Left colon (tissue), 2 donors: ENCODE results near the gene PSMC3. TPM values are rescaled to one million over a fixed set of nuclear protein-coding genes. Genes with fewer than 3 reads are reported as not detected.

Source experiments
- ATAC-seq: fragments of 200-7000 bp; cut with Tn5 transposase; one replicate; pipeline ENCODE4 v1.9.1; 2020; ENCODE audit warnings: mild to moderate bottlenecking, moderate library complexity
- DNase-seq, 2 donors: peaks; one replicate each; pipeline ENCODE4 v3.0.0-alpha.2; 2020
- intact Hi-C, 2 donors: fragments of 100-400 bp; cut with DNase I in 1 of 2; cut with micrococcal nuclease in 1 of 2; formaldehyde crosslinking; loops; one replicate each; pipeline versions ENCODE4 v1.11.2 to v1.14.0; 2022; cut with DNase I, micrococcal nuclease
- total RNA-seq, 2 donors: library from RNA; stranded (reverse); fragmentation: NEBNext Ultra II Directional; extraction: Animal tissue kit (Norgen Biotek cat#: 25700); gene quantifications; one replicate each; pipeline ENCODE4 v1.2.1, GENCODE V29; 2021
- donor health status: DM: no; HTN: no; CAD: no.
- donor health status: DM: yes; HTN: yes; CAD: no.

PSMC3 gene
- total RNA-seq, 2 donors from 2014 or later, result 74.8 to 82.5 TPM

DNA sequence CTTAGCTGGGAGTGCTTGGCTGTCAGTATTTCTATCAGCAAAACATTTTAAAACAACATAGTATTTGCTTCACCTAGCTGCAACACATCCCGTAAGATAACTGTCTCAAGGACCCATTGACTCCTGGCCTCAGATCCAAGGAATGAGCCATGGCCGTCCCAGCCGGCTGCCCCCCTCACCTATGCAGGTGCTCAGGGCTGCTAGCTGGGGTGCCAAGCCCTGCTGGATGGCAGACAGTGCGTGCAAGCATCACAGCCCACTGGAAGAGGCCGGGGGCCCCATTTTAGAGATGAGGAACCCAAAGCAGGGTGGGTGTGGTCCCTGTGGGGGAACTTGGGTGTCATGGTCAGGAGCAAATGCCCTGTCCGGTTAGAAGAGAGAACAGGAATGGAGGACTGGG, 8.5 kb downstream of the PSMC3 start:
- DNase-seq (no peak), ATAC-seq (no peak)
- intact Hi-C loops, result no loop called here

- DNase-seq (peak; percentile 67 to 68), ATAC-seq (peak; percentile 59)
- intact Hi-C loops, result no loop called here
These were observed 10.2 kb downstream of the PSMC3 start for GRCh38 chr11:47415949-47416472.

GRCh38 chr11:47415091-47415854, 11.0 kb downstream of the PSMC3 start:
- ATAC-seq, result no peak
- intact Hi-C loops, result no loop called here
- DNase-seq, result no peak

DNA sequence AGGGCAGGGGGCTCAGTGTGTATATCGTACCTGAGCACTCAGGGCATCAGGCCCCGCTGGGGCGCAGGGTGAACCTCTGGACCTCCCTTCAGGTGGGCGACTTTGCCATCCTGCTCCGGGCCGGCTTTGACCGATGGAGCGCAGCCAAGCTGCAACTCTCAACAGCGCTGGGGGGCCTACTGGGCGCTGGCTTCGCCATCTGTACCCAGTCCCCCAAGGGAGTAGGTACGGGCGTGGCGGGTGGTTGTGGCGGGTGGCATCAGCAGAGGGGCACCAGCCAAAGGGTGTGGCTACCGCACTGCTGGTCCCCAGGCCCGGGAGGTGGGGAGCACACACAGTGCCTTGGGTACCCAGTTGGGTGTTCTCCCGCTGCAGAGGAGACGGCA, 11.6 kb downstream of the PSMC3 start:
- intact Hi-C loops, result no loop called here
- ATAC-seq, result no peak
- no peak for DNase-seq

DNA sequence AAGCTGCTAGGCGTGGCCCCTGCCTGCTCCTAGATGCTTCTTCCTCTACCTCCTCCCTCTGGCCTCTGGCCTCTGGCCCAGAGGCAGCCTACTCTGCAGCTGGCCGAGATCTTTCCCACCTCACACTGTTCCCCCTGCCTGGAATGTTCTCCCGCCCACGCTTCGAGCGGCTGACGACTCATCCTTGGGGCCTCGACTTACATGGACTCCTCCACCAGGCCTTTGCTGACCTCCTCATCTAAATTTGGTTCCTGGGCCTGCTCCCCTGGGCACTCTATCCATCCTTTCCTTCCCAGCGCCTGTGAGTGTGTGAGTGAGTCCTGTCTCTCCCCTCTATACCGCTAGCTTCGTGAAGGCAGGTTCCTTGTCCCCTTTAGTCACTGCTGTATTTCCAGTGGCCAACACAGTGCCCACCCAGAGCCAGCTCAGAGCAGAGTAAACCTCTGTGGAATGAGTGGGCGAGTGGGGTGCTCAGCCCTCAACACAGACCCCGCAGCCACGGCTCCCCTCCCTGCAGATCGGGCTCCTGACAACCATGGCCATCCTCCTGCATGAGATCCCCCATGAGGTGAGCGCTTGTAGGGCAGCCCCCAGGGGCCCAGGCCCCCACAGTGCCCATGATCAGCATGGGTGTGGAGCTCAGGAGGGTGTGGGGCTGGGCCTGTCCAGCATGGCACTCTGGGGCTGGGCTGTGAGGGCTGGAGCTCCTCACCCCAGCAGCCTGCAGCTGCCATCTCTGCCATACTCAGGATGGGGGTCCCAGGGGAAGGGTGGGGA, 12.1 kb downstream of the PSMC3 start:
- intact Hi-C loops, result no loop called here
- DNase-seq, result no peak
- ATAC-seq, result no peak

DNA sequence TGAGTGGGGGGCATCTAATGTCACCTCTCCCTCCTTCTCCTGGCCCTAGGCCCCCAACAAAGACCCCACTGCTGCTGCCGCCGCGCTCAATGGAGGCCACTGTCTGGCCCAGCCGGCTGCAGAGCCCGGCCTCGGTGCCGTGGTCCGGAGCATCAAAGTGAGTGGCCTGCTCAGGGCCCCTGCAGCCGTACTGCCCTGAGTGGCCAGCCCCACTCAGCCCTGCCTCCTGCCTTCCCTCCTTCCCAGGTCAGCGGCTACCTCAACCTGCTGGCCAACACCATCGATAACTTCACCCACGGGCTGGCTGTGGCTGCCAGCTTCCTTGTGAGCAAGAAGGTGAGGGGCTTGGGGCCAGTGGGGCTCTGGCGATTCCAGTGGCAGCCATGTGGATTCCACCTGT, 12.9 kb downstream of the PSMC3 start:
- ATAC-seq (no peak), DNase-seq (no peak)
- intact Hi-C loops, result no loop called here

DNA sequence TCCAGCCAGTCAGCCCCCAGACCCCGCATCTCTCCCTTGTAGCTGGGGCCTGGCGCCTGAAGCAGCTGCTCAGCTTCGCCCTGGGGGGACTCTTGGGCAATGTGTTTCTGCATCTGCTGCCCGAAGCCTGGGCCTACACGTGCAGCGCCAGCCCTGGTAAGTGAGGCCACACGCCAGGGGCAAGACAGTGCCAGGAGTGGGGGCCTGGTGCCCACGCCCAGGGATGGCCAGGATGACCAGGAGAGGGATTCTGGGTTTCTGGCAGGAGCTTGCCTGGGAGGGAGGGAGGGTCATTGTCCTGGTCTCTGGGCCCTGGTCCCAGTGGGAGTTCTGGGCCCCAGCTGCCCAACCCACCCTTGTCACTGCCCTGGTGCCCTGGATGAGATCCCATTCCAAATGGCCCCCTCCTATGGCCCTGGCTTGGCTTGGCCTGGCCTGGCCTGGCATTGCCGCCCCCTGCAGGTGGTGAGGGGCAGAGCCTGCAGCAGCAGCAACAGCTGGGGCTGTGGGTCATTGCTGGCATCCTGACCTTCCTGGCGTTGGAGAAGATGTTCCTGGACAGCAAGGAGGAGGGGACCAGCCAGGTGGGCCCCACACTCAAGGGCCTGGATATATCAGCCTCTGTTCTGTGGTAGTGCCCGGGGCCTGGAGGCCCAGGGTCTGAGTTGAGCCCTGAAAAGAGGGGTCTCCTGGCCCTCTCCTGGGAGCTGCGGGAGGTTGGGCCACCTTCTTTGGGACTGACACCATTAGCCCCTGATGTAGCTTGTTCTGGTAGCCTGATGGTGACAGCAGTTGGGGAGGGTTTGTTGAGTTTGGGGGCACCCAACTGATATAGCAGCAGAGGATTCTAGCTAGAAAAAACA, 14.1 kb downstream of the PSMC3 start:
- intact Hi-C loops, result no loop called here
- no peak for ATAC-seq
- peak in 1 of 2 donors; percentile 56 for DNase-seq

- no peak for DNase-seq
- intact Hi-C loops, result no loop called here
- ATAC-seq, result no peak
These were observed 15.6 kb downstream of the PSMC3 start for GRCh38 chr11:47410370-47411264.

DNA sequence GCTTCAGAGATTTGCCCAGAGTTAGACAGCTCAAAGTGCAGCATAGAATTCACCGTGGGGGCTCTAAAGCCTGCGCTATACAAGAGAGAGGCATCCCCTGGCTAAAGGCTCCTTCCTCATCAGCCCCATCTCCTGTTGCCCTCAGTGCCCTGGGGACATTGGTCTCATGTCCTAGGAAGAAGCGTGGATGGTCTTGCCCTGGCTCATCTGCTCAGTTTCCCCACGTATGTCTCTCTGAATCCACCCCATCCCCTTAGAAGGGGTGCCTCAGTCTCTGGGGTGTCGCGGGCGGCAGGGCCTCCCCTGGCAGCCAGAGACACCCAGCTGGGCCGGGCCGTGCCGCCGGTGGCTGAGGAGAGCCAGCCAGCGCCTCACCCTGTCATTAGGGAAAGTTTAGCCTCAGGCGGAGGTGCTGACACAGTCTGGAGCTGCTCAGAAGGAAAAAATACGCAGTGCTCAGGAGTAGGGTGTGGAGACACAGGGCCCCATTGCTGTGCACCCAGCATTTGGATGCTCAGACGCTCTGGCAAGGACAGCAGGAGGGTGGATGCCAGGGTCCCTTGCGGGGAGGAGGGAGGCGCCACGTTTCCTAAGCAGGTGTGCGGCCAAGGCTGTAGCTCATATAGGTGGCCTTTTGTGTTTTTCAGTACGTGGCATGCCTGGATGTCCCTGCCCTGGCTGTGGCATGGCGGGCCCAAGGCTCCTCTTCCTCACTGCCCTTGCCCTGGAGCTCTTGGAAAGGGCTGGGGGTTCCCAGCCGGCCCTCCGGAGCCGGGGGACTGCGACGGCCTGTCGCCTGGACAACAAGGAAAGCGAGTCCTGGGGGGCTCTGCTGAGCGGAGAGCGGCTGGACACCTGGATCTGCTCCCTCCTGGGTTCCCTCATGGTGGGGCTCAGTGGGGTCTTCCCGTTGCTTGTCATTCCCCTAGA, 16.5 kb downstream of the PSMC3 start:
- DNase-seq (no peak), ATAC-seq (no peak)
- intact Hi-C loops, result no loop called here

DNA sequence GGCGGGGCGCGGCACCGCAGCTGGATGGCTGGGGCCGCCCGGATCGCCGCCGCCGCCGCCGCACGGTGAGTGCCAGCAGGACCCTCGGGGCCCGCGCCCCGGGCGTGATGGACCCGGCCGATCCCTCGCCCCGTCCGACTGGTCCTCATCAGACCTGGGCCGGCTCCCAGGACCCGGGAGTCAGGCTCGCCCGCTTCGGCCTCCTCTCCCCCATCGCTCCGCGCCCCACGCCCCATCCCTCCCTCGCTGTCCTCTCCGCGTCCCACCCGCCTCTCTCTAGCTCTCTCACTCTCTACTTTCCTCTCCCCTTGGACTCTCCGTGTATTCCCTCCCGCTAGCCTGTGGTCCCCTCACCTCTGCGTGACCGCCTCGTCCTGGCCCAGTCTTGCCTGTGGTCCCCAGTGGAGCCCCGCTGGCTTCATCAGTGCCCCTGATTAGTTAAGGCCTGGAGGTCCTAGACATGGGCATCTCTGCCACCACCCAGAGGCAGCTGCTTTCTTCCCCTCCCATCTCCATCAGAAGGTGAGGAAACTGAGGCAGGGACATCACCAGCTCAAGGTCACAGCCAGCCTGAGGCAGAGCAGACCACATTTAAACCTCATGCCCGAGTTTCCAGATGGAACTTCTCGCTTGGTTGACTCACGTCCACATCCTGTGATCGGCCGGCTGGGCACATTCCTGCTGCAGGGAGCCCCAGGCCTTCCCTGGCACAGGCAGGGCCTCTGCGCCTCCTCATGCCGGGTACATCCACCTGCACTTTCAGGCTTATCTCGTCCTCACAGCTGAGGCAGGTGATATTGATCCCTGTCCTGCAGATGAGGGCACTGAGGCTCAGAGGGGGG, 17.4 kb downstream of the PSMC3 start:
- DNase-seq (peak; percentile 49 to 53), ATAC-seq (peak; percentile 1)
- intact Hi-C loops, result no loop called here

GRCh38 chr11:47407746-47408590, 18.3 kb downstream of the PSMC3 start, which contains the start of gene SLC39A13:
SLC39A13 (plus strand) TSS chr11:47408590; CDS start chr11:47410095, 1,505 bp downstream.
- intact Hi-C loops, result no loop called here

DNA sequence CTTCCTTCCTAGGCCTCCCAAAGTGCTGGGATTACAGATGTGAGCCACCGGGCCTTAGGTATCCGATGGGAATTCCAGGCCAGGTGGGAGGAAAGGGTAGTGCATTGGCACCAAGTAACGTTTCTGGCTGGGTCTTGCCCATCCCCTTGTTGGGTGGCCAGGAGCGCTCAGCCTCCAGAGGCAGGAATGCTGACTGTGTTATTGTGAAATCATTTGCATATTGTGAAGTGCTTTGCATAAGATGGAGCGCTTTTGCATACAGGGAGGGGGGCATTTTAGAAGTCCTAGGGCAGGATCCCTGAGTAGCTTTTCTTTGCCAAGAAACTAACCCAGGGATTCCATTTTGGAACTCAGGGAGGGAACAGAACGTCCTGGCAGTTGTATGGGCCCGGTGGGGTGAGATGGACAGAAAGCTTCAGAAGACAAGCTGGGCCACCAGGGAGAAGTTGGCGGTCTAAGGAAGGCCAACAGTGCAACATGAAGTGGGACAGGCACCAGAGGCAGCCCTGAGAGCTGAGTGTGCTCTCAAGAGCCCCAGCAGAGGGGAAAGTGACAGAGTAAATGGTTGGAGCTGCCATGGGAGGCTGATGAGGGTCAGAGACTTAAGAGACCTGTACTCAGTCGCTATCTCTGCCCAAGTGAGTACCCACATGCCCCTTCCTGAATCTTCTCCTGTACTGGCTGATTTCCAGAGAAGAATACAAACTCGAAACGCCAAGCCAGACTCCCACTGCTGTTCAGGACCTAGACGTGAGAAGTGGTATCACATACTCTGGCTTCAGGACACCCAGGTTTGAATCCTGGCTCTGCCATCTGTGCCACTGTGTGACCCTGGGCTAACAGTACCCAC, 19.1 kb downstream of the PSMC3 start:
- intact Hi-C loops, result no loop called here
- DNase-seq (no peak), ATAC-seq (no peak)

More at GRCh38 chr11:47407746-47408590, 18.3 kb downstream of the PSMC3 start, which contains the start of gene SLC39A13:
- DNase-seq (peak; percentile 93 to 94), ATAC-seq (peak; percentile 88)

- intact Hi-C loops, result no loop called here
- ATAC-seq, result no peak
- no peak for DNase-seq
These were observed 22.7 kb downstream of the PSMC3 start for GRCh38 chr11:47403571-47403970.

DNA sequence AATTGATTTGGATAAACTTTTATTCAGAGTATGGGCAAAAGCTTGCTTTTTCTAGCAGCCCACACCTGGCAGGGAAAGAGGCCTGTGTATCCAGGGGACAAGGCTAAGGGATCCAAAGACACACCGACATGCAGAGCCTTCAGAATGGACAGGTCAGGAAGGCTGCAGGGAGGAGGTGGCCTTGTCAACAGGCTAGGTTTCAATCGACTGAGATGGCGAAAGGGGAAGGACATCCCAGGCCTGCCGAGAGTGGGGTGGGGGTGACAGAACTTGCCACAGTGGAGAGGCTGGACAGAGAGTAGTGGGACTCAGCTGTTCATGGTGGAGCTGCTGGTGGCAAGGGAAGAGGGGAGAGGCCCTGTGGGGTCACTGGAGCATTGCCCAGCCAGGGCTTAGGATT, 23.1 kb downstream of the PSMC3 start:
- ATAC-seq (no peak), DNase-seq (no peak)
- intact Hi-C loops, result no loop called here
